Suprapubic skin (tissue), 4 donors: ENCODE data around the gene CYTH1.

Source experiments
- EP300 ChIP-seq: sonication (generic); formaldehyde crosslinking; IDR thresholded peaks from one replicate; pipeline ENCODE4 v1.6.1; 2017; ENCODE audit warnings: antibody characterized with exemption
- POLR2A ChIP-seq, 2 donors: fragments of 450-650 bp; IDR thresholded peaks; one replicate each; pipeline ENCODE4 v1.6.1; 2017; ENCODE audit warnings: antibody characterized with exemption in 2 of 2, mild to moderate bottlenecking in 2 of 2, moderate library complexity in 2 of 2
- POLR2AphosphoS5 ChIP-seq, 3 donors: sonication (generic); formaldehyde crosslinking; IDR thresholded peaks; one replicate each; pipeline ENCODE4 v1.6.1; 2017; ENCODE audit warnings: antibody characterized with exemption in 3 of 3
- TF ChIP-seq, protein P1 (sequence below), 2 donors: fragments of 200-600 bp in 1 of 2; fragments of 450-650 bp in 1 of 2; sonication (generic) in 1 of 2; IDR thresholded peaks; one replicate each; pipeline ENCODE4 v1.5.1; 2016 to 2019; ENCODE audit warnings: antibody characterized with exemption in 2 of 2, mild to moderate bottlenecking in 1 of 2, moderate library complexity in 1 of 2

GRCh38 chr17:78829477-78829876 lies 47.4 kb upstream of the CYTH1 start:
- TF ChIP-seq POLR2A (IDR thresholded peaks at IDR 0.05) (no peak), EP300 (no peak), POLR2AphosphoS5 (IDR thresholded peaks at IDR 0.05) (no peak)
- TF ChIP-seq, protein P1, sequence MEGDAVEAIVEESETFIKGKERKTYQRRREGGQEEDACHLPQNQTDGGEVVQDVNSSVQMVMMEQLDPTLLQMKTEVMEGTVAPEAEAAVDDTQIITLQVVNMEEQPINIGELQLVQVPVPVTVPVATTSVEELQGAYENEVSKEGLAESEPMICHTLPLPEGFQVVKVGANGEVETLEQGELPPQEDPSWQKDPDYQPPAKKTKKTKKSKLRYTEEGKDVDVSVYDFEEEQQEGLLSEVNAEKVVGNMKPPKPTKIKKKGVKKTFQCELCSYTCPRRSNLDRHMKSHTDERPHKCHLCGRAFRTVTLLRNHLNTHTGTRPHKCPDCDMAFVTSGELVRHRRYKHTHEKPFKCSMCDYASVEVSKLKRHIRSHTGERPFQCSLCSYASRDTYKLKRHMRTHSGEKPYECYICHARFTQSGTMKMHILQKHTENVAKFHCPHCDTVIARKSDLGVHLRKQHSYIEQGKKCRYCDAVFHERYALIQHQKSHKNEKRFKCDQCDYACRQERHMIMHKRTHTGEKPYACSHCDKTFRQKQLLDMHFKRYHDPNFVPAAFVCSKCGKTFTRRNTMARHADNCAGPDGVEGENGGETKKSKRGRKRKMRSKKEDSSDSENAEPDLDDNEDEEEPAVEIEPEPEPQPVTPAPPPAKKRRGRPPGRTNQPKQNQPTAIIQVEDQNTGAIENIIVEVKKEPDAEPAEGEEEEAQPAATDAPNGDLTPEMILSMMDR (IDR thresholded peaks at IDR 0.05) = no peak
